B cell (primary cell): ENCODE data around the gene SIRPB1. TPM values are rescaled to one million over a fixed set of nuclear protein-coding genes. Genes with fewer than 3 reads are reported as not detected.
"Not testable (repeated sequence)": the region's sequence is repeated elsewhere in the genome, so short reads cannot be mapped to it uniquely, and the experiment has no call there.

Source experiments
- ATAC-seq: fragments of 200-7000 bp; cut with Tn5 transposase; one replicate; pipeline ENCODE4 v1.10.0; 2021; ENCODE audit warnings: low read depth, mild to moderate bottlenecking, moderate number of reproducible peaks, moderate library complexity
- CTCF ChIA-PET: fragments of 350-600 bp; sonication (Branson Sonifier 250); formaldehyde crosslinking; loops from one replicate; lab custom pipeline; 2021; ENCODE audit warnings: antibody characterized with exemption, inconsistent platforms; lab: Charles Lee
- POLR2A ChIA-PET: fragments of 350-600 bp; sonication (Branson Sonifier 250); formaldehyde crosslinking; loops from one replicate; lab custom pipeline; 2021; ENCODE audit warnings: antibody characterized with exemption; lab: Charles Lee
- DNase-seq: peaks from one replicate; pipeline ENCODE4 v3.0.0; 2013
- H2AFZ ChIP-seq: 2 replicates; pipeline ENCODE4 v1.6.1; 2012; ENCODE audit warnings: mild to moderate bottlenecking, low read depth, low read length; ENCODE audit not compliant: insufficient read depth, poor library complexity, severe bottlenecking
- H3K27ac ChIP-seq, 2 donors: 1 replicate in 1 of 2; 2 replicates in 1 of 2; pipeline ENCODE4 v1.5.1; 2012 to 2013; ENCODE audit warnings: low read length in 2 of 2, mild to moderate bottlenecking in 2 of 2, moderate library complexity in 1 of 2
- H3K27me3 ChIP-seq, 4 experiments: fragments of 200-600 bp in 1 of 4; sonication (generic) in 1 of 4; replicated peaks in 1 of 4; 1 replicate in 2 of 4; 2 replicates in 2 of 4; pipeline versions ENCODE4 v1.6.1 to v1.7.0; 2013 to 2016; ENCODE audit warnings: low read length in 3 of 4, mild to moderate bottlenecking in 2 of 4, mixed read lengths in 1 of 4, moderate library complexity in 1 of 4; ENCODE audit not compliant: insufficient read depth in 4 of 4, control insufficient read depth in 3 of 4; ENCODE audit errors: control extremely low read depth in 1 of 4
- H3K36me3 ChIP-seq, 2 experiments: replicated peaks in 1 of 2; 1 replicate in 1 of 2; 2 replicates in 1 of 2; pipeline versions ENCODE4 v1.6.1 to v1.7.1; 2013; ENCODE audit warnings: low read length in 1 of 2; ENCODE audit not compliant: insufficient read depth in 2 of 2, control insufficient read depth in 1 of 2; ENCODE audit errors: control extremely low read depth in 1 of 2, extremely low read depth in 1 of 2
- H3K4me1 ChIP-seq, 2 donors: fragments of 200-600 bp in 1 of 2; sonication (generic) in 1 of 2; 1 replicate in 1 of 2; 2 replicates in 1 of 2; pipeline versions ENCODE4 v1.5.1 to v1.6.1; 2013 to 2017; ENCODE audit warnings: low read length in 2 of 2; ENCODE audit not compliant: control insufficient read depth in 2 of 2, insufficient read depth in 2 of 2
- H3K4me2 ChIP-seq: replicated peaks from 2 replicates; pipeline ENCODE3; 2012; ENCODE audit warnings: mild to moderate bottlenecking, low read depth, low read length; ENCODE audit not compliant: poor library complexity, severe bottlenecking
- H3K4me3 ChIP-seq, 5 experiments: fragments of 200-600 bp in 1 of 5; sonication (generic) in 1 of 5; 1 replicate in 3 of 5; 2 replicates in 2 of 5; pipeline versions ENCODE4 v1.5.1 to v1.7.0; 2011 to 2016; ENCODE audit warnings: low read length in 4 of 5, mild to moderate bottlenecking in 4 of 5, low read depth in 2 of 5, control low read depth in 1 of 5, moderate library complexity in 1 of 5; ENCODE audit not compliant: insufficient read depth in 1 of 5; ENCODE audit errors: control extremely low read depth in 1 of 5, extremely low read depth in 1 of 5
- H3K79me2 ChIP-seq: fragments of 200-600 bp; sonication (generic); one replicate; pipeline ENCODE4 v1.6.0; 2016; ENCODE audit warnings: low read length; ENCODE audit not compliant: control insufficient read depth, insufficient read depth
- H3K9ac ChIP-seq: fragments of 200-600 bp; sonication (generic); 2 replicates; pipeline ENCODE4 v1.6.1; 2017; ENCODE audit warnings: mild to moderate bottlenecking, low read length, moderate library complexity
- H3K9me3 ChIP-seq, 3 donors: one replicate each; pipeline versions ENCODE4 v1.6.1 to v1.7.1; 2013; ENCODE audit warnings: low read length in 2 of 3; ENCODE audit not compliant: control insufficient read depth in 2 of 3, insufficient read depth in 1 of 3; ENCODE audit errors: control extremely low read depth in 1 of 3
- H4K20me1 ChIP-seq: 2 replicates; pipeline ENCODE4 v1.6.0; 2012; ENCODE audit warnings: mild to moderate bottlenecking, low read length; ENCODE audit not compliant: insufficient read depth, control insufficient read depth, poor library complexity, severe bottlenecking
- H3K27ac Mint-ChIP-seq: one replicate; pipeline ENCODE4 v1.8.0; 2021; ENCODE audit warnings: mixed read lengths
- H3K27me3 Mint-ChIP-seq: one replicate; pipeline ENCODE4 v1.8.0; 2021; ENCODE audit warnings: mixed read lengths
- H3K4me1 Mint-ChIP-seq: one replicate; pipeline ENCODE4 v1.8.0; 2021; ENCODE audit warnings: mixed read lengths
- H3K4me3 Mint-ChIP-seq: one replicate; pipeline ENCODE4 v1.8.0; 2021; ENCODE audit warnings: mixed read lengths
- H3K9me3 Mint-ChIP-seq: one replicate; pipeline ENCODE4 v1.8.0; 2022; ENCODE audit warnings: mixed read lengths; ENCODE audit not compliant: insufficient read depth
- CTCF ChIP-seq: fragments of 200-600 bp; IDR thresholded peaks from one replicate; pipeline ENCODE4 v1.8.0; 2022; ENCODE audit warnings: antibody characterized with exemption, mild to moderate bottlenecking
- EZH2 ChIP-seq: IDR thresholded peaks from 2 replicates; pipeline ENCODE4 v1.6.1; 2012; ENCODE audit warnings: borderline replicate concordance, low read depth, mild to moderate bottlenecking, moderate library complexity, low read length; ENCODE audit not compliant: insufficient read depth, poor library complexity, severe bottlenecking
- WGBS: methylation state at CpG from one replicate; pipeline ENCODE4 v1.1.5; 2013; ENCODE audit warnings: missing lambda C conversion rate; ENCODE audit not compliant: insufficient coverage; 5-methylcytosine and 5-hydroxymethylcytosine counted together
- intact Hi-C: fragments of 100-400 bp; cut with micrococcal nuclease; formaldehyde crosslinking; loops from one replicate; pipeline ENCODE4 v1.10.0; 2022
- polyA plus RNA-seq: library from polyadenylated mRNA; depleted of rRNA; stranded (reverse); fragments of >200 nt; gene quantifications from 2 replicates; pipeline ENCODE4 v1.2.3, GENCODE V29; 2012
- total RNA-seq, 2 donors: library from RNA; stranded (reverse); fragments of 120-200 nt in 1 of 2; gene quantifications; 1 replicate in 1 of 2; 2 replicates in 1 of 2; pipeline versions ENCODE4 v1.2.3 to v1.2.4, GENCODE V29; 2013 to 2022

SIRPB1 gene
- total and polyA plus RNA-seq, 2 donors (not counting 1 experiment from before 2014, with no cell fraction given) = 1.3 to 1.7 TPM

GRCh38 chr20:1576641-1577040 is 43.2 kb downstream of the SIRPB1 start:
- TF ChIP-seq EZH2 (no peak), CTCF (no peak)
- Histone ChIP-seq H3K4me2 (no peak overlapping the region), H3K9ac (no peak overlapping the region), H3K27me3 (no peaks in the 10 kb centered on the region), H3K9me3 (no peaks in the 10 kb centered on the region), H2AFZ (no peak overlapping the region), H4K20me1 (no peaks in the 10 kb centered on the region), H3K27ac (no peak overlapping the region), H3K36me3 (no peaks in the 10 kb centered on the region), H3K4me3 (no peak overlapping the region), H3K4me1 (no peaks in the 10 kb centered on the region), H3K79me2 (no peaks in the 10 kb centered on the region)
- Mint-ChIP-seq H3K27me3 (no peaks in the 10 kb centered on the region), H3K27ac (no peak overlapping the region), H3K9me3 (no peaks in the 10 kb centered on the region), H3K4me1 (no peaks in the 10 kb centered on the region), H3K4me3 (no peak overlapping the region)
- intact Hi-C loops = no loop called here
- WGBS = 100% methylated on average over 1 of the region's 3 CpGs
- no peak for DNase-seq
- POLR2A ChIA-PET = no interaction called here
- ATAC-seq = no peak
- CTCF ChIA-PET = no interaction called here

DNA sequence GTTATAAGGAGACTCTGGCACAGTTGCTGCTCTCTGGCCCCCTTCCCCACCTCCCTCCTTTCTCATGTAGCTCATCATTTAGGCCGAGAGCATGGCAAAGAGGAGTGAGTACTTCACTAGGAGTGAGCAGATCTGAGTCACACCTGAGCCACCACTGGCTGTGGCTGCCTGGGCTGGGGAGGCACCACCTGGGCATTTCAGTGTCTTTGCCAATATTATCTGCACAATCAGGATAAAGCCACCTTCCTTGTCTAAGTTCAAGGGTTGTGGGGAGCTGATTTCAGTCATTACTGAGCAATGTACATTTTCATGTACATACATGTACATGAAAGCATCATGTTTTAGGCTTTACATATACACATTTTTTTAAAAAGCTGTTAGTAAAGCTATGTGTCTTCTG is 43.8 kb downstream of the SIRPB1 start:
- H3K27ac Mint-ChIP-seq, H3K27ac ChIP-seq, CTCF ChIA-PET, H3K27me3 ChIP-seq, ATAC-seq, H3K9ac ChIP-seq, intact Hi-C loops, H3K36me3 ChIP-seq, H4K20me1 ChIP-seq, H3K4me3 Mint-ChIP-seq, H3K9me3 Mint-ChIP-seq, H2AFZ ChIP-seq, H3K4me1 ChIP-seq, H3K4me1 Mint-ChIP-seq, H3K4me3 ChIP-seq, H3K4me2 ChIP-seq, H3K79me2 ChIP-seq, POLR2A ChIA-PET, H3K27me3 Mint-ChIP-seq, H3K9me3 ChIP-seq, DNase-seq: not testable (repeated sequence)
- no CpG with 5 or more reads among the region's 1 CpG for WGBS

DNA sequence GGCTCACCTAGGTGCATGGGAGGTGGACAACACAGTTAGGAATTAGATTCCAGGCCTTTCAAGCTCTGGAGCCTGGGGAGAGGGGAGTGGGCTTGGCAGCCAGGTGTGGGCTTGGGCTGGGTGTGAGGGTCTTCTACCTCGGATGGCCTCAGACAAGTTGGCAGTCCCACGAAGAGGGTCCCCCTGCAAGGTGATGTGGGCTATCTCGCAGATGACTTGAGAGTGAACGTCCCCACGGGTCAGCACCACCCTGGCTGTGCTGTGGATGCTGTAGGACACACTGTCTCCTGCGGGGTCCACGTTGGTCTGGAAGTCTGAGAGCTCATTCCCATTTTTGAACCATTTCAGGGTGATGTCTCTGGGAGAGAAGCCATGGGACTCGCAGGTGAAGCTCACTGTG is 48.2 kb downstream of the SIRPB1 start:
- H3K27me3 ChIP-seq, intact Hi-C loops, H3K9me3 Mint-ChIP-seq, CTCF ChIA-PET, H3K9me3 ChIP-seq, H3K27me3 Mint-ChIP-seq, H3K36me3 ChIP-seq, DNase-seq, POLR2A ChIA-PET, H3K4me3 ChIP-seq, H4K20me1 ChIP-seq, H3K4me3 Mint-ChIP-seq, H3K4me1 ChIP-seq, H3K4me2 ChIP-seq, ATAC-seq, H3K27ac Mint-ChIP-seq, H3K27ac ChIP-seq, H3K4me1 Mint-ChIP-seq, H3K79me2 ChIP-seq, H3K9ac ChIP-seq, H2AFZ ChIP-seq: not testable (repeated sequence)
- 96% methylated on average over 8 of the region's 8 CpGs for WGBS
